HG02943 (cell line): Measurements from ENCODE around the gene IL21R.

Experiments
- ATAC-seq: cut with Tn5 transposase; IDR thresholded peaks from one replicate; pipeline ENCODE4 v1.9.1; 2021; ENCODE audit warnings: mild to moderate bottlenecking, low read depth, moderate library complexity; ENCODE audit not compliant: unreplicated experiment

IL21R gene

DNA sequence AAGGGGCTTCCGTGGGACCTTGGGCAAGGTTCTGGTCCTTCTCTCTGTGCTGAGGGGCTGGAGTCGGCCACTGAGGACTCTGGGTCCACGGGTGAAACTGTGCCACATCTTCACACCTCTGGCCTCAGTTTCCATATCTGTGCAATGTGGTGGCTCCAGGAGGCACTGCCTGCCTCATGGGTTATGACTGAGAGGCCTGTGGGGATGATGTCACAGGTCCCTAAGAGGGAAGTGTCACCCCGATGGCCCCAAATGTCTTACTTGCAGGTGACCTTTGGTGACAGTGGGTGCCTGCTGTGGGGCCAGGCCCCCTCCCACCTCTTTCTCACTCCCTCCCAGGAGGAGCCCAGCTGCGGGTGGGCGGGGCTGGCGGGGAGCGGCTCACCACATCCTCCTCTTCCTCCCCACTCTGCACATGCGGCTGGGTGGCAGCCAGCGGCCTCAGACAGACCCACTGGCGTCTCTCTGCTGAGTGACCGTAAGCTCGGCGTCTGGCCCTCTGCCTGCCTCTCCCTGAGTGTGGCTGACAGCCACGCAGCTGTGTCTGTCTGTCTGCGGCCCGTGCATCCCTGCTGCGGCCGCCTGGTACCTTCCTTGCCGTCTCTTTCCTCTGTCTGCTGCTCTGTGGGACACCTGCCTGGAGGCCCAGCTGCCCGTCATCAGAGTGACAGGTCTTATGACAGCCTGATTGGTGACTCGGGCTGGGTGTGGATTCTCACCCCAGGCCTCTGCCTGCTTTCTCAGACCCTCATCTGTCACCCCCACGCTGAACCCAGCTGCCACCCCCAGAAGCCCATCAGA, at the start of gene IL21R:
IL21R (plus strand) TSS at position 407 of the 801 bp plus-strand sequence. CDS start 27,898 bp downstream, outside the sequence.
- peak; percentile 50 for ATAC-seq

DNA sequence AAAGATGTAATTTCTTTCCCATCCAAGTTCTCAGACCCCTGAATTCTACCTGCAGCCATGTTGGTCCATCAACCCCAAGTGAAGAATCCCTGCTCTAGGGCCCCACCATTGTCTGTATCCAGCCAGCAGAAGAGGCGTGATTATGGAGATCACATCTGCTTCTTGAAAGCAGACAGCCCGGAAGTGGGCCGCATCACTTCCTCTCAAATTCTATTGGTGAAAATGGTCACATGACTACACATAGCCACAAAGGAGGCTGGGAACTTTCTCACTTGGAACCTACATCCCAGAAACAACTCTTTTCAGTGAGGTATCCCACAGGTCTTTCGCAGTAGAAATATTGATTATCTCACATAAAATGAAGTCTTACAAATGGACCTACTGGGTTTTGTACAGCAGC, 48.1 kb upstream of the IL21R start:
- ATAC-seq = no peak

DNA sequence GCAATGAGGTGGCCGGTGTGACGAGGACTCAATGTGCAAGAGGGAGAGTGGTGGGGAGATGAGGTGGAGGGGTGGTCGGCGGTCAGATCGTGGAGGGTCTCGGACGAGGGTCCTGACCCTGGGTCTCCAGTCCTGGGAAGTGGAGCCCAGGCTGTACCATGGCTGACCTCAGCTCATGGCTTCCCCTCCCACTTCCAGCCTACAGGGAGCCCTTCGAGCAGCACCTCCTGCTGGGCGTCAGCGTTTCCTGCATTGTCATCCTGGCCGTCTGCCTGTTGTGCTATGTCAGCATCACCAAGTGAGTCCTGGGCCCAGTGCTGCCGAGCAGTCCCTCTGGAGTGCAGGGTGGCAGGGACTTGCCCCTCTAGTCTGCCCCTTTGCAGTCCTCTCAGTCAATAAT, 46.4 kb upstream of the IL21R start:
- no peak for ATAC-seq

DNA sequence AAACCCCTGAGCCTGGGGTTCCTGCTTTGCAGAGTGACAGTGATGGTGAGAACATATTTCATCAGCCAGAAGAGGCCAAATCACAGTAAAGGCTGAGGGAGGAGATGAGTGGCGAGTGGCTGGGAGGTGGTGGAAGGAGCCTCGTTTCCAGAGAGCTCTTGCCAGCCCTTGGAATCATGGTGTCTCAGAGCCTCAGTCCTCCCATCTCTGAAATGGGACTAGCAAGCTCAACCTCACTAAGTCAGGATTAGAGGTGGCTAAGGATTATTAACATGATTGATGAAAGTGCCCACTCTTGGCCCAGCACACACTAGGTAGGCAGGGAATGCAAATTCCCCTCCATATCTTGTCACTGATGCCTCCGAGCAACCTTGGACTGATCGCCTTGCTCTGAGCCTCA, 45.2 kb upstream of the IL21R start:
- no peak for ATAC-seq

DNA sequence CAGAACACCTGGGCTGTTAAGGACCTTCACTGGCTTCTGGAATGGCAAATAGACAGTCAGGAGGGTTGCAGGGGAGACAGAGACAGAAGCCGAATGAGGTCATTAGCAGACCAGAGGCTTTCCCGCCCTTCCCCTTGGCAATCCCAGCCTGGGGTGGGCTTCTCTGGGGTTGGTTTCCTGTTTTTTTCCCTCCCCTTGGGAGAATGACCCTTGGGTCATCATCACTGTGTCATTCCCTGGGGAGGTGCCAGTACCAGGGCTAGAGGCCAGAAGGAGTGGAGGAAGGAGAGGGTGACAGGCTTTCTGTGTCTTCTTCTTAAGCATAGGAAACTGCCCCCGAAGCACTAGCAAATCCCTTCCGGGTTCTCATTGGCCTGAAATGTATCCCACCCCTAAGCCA, 42.9 kb upstream of the IL21R start:
- ATAC-seq = no peak

DNA sequence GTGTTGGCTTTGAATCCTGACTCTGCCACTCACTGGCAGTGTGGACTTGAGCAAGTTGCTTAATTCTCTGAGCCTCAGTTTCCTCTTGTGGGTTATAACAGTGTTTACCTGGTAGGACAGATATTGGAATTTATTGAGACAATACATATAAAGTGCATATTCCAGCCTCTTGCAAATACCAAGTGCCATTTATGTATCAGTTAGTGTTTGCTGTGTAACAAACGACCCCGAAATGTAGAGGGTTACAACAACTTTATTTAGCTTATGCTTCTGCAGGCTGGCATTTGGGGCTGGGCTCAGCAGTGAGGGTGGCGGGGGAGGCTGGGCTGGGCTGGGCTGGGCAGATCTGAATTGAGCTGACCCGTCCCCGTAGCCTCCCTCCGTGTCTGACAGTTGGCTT, 42.4 kb upstream of the IL21R start:
- no peak for ATAC-seq

DNA sequence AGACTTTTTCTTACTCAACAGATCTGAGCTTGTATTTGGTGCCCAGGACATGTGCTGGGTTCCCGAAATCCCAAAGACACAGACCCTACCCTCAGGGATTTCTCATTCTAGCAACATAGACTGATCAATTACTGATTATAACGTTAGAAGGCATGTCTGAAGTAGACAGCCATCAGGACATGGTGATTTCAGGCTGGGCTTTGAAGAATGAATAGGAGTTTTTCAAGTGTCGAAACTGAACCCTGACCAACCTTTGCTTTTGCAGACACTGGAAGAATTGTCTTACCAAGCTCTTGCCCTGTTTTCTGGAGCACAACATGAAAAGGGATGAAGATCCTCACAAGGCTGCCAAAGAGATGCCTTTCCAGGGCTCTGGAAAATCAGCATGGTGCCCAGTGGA, 40.0 kb upstream of the IL21R start:
- no peak for ATAC-seq

DNA sequence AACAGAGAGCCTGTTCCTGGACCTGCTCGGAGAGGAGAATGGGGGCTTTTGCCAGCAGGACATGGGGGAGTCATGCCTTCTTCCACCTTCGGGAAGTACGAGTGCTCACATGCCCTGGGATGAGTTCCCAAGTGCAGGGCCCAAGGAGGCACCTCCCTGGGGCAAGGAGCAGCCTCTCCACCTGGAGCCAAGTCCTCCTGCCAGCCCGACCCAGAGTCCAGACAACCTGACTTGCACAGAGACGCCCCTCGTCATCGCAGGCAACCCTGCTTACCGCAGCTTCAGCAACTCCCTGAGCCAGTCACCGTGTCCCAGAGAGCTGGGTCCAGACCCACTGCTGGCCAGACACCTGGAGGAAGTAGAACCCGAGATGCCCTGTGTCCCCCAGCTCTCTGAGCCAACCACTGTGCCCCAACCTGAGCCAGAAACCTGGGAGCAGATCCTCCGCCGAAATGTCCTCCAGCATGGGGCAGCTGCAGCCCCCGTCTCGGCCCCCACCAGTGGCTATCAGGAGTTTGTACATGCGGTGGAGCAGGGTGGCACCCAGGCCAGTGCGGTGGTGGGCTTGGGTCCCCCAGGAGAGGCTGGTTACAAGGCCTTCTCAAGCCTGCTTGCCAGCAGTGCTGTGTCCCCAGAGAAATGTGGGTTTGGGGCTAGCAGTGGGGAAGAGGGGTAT, 39.3 kb upstream of the IL21R start:
- ATAC-seq = no peak

DNA sequence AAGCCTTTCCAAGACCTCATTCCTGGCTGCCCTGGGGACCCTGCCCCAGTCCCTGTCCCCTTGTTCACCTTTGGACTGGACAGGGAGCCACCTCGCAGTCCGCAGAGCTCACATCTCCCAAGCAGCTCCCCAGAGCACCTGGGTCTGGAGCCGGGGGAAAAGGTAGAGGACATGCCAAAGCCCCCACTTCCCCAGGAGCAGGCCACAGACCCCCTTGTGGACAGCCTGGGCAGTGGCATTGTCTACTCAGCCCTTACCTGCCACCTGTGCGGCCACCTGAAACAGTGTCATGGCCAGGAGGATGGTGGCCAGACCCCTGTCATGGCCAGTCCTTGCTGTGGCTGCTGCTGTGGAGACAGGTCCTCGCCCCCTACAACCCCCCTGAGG, 38.7 kb upstream of the IL21R start:
- no peak for ATAC-seq

DNA sequence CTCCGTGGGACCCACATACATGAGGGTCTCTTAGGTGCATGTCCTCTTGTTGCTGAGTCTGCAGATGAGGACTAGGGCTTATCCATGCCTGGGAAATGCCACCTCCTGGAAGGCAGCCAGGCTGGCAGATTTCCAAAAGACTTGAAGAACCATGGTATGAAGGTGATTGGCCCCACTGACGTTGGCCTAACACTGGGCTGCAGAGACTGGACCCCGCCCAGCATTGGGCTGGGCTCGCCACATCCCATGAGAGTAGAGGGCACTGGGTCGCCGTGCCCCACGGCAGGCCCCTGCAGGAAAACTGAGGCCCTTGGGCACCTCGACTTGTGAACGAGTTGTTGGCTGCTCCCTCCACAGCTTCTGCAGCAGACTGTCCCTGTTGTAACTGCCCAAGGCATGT, 38.2 kb upstream of the IL21R start:
- ATAC-seq = no peak

DNA sequence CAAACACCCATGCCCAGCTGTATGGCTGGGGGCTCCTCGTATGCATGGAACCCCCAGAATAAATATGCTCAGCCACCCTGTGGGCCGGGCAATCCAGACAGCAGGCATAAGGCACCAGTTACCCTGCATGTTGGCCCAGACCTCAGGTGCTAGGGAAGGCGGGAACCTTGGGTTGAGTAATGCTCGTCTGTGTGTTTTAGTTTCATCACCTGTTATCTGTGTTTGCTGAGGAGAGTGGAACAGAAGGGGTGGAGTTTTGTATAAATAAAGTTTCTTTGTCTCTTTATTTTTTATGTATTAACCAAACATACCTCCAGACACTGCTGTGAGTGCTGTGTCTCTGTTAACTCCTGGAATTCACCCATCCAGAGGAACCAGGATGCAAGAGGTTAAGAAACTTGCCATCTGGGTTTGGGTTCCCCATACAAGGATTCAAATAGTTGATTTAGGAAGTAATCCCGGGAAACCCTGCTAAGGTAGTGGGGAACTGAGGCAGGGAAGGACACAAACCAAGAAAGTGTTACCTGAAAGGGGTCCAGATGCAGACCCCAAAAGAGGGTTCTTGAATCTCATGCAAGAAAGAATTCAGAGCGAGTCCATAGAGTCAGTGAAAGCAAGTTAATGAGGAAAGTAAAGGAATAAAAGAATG, 37.4 kb upstream of the IL21R start:
- ATAC-seq = no peak

DNA sequence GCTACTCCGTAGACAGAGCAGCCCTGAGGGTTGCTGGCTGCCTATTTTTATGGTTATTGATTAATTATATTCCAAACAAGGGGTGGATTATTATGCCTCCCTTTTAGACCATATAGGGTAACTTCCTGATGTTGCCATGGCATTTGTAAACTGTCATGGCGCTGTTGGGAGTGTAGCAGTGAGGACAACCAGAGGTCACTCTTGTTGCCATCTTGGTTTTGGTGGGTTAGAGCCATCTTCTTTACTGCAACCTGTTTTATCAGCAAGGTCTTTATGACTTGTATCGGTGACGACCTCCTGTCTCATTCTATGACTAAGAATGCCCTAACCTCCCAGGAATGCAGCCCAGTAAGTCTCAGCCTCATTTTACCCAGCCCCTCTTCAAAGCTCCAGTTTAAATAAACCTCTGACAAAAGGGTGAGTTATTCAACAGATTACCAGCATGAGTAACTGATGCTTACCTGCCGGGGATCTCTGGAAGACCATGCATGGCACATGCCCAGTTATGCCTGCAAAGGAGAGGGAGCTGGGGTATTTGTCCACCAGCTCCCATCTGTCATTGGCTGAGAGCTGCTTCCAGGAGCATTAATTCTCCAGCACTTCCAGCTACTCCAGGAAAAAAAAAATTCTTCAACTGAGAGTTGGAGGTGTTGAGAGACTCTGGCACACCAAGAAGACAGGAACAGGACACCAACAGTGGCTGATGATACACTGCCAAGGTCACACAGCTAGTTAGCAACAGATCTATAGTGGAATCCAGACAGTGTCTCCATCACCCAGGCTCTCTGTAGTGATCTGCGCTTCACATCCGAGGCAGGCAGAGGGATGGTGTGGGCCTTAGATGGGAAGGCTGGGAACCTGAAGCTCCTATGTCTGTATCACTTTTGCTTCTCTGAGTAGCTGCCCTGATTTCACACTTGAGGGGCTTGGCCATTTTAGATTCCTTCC, 36.6 kb upstream of the IL21R start:
- no peak for ATAC-seq

DNA sequence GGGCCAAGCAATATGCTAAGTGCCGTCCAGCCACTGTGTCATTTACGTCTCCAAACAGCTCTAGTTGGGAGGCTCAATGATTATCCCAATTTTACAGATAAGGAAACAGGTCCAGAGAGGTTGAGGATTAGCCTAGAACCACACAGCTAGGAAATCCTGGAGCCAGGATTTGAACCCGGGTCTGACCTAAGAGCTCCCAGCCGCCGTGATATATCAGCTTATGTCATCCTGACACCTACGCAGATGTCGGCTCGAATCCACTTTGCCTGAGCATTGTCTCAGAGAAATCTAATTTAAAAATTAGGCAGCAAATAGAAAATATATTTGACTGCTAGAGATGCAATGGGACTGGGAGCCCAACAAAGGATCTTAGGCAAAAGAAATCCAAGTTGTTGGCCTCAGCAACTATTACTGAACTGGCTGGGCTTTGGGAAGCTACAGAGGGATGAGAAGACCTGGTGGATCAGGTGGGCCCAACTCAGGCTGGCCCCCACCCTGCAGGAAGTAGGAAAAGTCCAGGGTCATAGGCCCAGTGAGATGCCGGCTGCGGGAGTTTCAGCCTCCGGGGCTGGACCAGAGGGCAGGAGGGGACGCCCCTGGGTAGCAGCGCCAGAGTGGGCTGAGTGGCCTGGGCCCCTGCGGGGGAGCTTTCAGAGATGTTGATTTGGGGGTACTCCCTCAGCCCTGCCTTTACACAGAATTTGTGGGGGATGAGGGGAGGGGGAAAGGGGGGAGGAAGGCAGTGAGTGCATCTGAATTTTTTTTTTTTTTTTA, 35.1 kb upstream of the IL21R start:
- ATAC-seq = peak; percentile 14

DNA sequence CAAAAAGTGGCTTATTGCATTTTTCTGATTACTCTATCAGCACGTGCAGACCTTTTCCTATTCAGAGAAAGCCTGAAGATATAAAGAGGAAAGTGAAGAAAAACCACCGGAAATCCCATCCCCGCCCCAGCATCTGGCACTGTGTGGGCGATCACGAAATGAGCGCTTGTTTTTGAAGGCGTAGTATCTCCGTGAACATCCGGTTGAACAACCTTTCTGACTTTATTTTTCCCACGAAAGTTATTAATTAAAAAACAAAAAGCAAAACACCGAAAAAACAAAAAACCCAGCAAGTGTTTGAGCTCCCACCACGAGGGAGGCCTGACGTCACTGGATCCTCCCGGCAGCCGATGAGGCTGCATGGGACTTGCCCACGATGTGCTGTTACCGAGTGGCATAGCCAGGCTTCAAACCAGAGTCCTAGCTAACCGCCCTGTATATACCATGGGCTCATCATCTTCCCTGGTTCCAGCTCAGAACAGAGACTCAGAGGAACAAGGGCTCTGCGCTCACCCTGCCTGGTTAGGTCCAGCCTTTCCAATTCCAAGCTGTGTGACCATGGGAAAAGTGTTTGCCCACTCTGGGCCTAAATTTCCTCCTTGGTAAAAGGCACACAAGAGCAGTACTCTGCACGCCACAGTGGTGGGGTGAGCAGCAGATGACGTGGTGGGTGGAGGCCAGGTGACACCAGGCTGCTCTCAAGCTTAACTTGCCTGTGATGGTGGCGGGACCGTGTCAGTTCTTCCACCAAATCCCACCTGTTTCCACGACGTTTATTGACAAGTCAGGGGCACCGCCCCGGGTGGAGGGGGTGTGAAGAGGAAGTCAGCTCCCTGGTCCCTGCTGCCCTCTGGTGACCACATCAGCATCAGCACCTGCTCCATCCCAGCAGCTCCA, 34.3 kb upstream of the IL21R start:
- peak; percentile 69 for ATAC-seq

DNA sequence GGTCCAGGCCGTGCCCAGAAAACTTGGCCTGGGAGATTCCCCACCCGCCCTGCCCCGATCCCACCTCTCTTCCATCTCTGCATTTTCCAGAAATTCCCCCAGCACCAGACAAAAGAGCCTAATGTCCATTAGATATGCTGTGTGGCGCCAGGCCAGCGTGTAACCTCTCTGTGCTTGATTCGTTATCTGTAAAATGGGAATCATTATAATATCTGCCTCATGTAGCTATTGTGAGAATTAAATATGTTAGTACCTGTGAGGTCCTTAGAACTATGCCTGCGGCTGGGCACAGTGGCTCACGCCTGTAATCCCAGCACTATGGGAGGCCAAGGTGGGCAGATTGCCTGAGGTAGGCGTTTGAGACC, 33.6 kb upstream of the IL21R start:
- no peak for ATAC-seq

DNA sequence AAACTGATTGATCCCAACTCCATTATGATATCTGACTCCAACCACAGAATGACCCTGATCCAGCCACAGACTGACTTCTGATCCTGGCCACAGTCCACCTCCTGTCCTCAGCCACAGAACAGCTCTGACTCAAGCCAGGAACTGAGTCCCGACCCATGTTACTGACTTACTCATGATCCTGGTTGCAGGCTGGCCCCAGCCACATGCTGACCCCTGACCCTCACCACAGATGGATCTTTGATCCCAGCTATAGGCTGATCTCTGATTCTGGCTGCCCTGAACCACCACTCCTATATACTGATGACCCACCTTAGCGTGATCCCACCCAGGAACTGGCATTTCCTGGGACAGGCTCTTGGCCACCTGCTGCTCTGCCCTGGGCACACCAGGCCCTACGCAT, 32.2 kb upstream of the IL21R start:
- ATAC-seq = no peak

DNA sequence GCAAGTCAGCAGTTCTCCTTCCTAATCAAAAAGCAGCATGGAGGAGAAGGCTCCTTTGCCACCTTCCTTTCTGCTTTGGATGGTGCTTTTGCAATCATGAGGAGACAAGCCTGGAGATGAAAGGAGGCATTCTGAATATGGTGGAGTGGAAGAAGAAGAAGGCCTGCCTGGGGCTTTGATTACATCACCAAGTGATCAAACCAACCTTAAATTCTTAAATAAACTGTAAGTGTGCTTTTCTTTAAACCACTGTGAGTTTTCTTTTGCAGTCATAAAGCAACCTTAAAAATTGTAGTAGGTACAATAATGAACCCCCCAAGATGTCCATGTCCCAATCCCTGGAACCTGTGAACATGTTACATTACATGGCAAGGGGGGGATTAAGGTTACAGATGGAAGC, 31.7 kb upstream of the IL21R start:
- ATAC-seq = no peak

DNA sequence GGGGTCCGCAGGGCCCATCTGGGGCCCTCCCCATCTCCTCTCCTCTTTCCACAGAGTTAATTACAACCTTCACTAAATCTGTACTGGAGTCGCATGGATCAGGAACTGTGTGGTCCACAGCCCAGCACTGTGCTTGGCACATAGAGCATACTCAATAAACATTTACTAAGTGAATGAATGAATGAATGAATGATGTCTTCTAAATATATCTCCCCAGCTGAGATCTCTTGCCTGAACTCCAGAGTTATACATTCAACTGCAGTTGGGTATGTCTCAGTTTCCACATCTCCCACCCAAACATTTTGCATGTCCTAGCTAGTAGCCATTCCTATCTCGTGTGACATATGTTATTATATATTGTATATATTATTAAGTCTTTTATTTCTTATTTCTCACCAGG, 28.7 kb upstream of the IL21R start:
- ATAC-seq = no peak

DNA sequence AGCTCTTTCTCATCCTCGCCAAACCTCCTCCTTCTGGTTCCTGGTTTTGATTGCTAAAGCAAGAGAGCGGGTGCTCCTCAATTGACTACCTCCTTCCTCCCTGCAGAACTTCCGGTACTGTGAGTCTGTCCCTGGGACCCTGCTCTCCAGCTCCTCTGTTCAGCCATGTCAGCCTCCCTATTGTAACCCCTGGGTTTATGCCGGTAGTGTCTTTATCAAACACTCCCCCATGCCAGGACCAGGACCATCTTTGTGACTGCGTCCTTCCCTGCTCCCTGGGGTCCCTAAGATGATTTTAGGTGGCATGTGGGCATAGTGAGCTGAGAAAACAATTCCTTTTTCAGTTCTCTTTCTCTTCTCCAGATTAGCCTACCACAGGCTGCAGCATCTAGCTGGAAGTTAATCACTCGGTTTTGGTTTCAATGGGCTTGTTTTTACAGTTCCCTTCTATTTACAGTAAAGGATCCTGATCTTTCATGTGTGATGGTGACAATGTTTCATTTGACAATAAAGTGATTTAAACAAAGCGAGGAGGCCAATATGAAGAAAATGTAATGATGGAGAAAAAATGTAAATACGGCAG, 27.7 kb upstream of the IL21R start:
- no peak for ATAC-seq
